A549 treated with ZK216348 at 1 μM for 4 hours (cell line): Measurements from ENCODE around the gene KLHDC1. TPM values are rescaled to one million over a fixed set of nuclear protein-coding genes. Genes with fewer than 3 reads are reported as not detected.

Experiments used
- total RNA-seq: library from RNA; stranded (reverse); fragments of 200-300 nt; extraction: Qiagen RNA extraction; gene quantifications from 5 replicates; pipeline ENCODE4 v1.2.3, GENCODE V29; 2022; ENCODE audit warnings: low read depth

KLHDC1 gene
- 0.15 to 0.36 TPM (median 0.26 TPM) in 5 replicates for total RNA-seq

GRCh38 chr14:49692811-49693734 lies at the start of gene KLHDC1:
TSS of gene KLHDC1 (plus strand) at chr14:49693120. CDS start at chr14:49693195, 75 bp downstream.

GRCh38 chr14:49687942-49688700 lies 4.8 kb upstream of the KLHDC1 start, which contains the start of gene POLE2:
TSS of gene POLE2 (minus strand) at chr14:49688214. CDS start at chr14:49688203, 11 bp downstream.

GRCh38 chr14:49767571-49768300 lies 74.8 kb downstream of the KLHDC1 start, which contains the start of gene KLHDC2:
TSS of gene KLHDC2 (plus strand) at chr14:49768153. CDS start at chr14:49768469, 316 bp downstream.

Other genes with a start within 250 kb of the KLHDC1 start
- 3,825 to 4,971 TPM (median 4,174 TPM) in 5 replicates for gene RPS29, start 106.7 kb upstream of the KLHDC1 start, total RNA-seq
- 43.4 to 48.6 TPM (median 44.9 TPM) in 5 replicates for gene LRR1, start 94.2 kb upstream of the KLHDC1 start, total RNA-seq
- gene RPL36AL, start 72.5 kb upstream of the KLHDC1 start, total RNA-seq: 408 to 565 TPM (median 419 TPM) in 5 replicates
- gene MGAT2, start 72.3 kb upstream of the KLHDC1 start, total RNA-seq: 40.9 to 52.9 TPM (median 47.3 TPM) in 5 replicates
- gene DNAAF2, start 57.9 kb upstream of the KLHDC1 start, total RNA-seq: 9.4 to 12.6 TPM (median 11.8 TPM) in 5 replicates
- gene POLE2, start 4.9 kb upstream of the KLHDC1 start, total RNA-seq: 8.8 to 15.4 TPM (median 13.7 TPM) in 5 replicates
- 24.1 to 41.7 TPM (median 32.7 TPM) in 5 replicates for gene KLHDC2, start 75.0 kb downstream of the KLHDC1 start, total RNA-seq
- 26.3 to 40.0 TPM (median 33.3 TPM) in 5 replicates for gene NEMF, start 159.7 kb downstream of the KLHDC1 start, total RNA-seq
- 58.3 to 82.4 TPM (median 76.4 TPM) in 5 replicates for gene ARF6, start 200.0 kb downstream of the KLHDC1 start, total RNA-seq